HG03469 (cell line): ENCODE data around the gene ONECUT3.

Experiments
- ATAC-seq: cut with Tn5 transposase; IDR thresholded peaks from one replicate; pipeline ENCODE4 v1.9.1; 2021; ENCODE audit warnings: mild to moderate bottlenecking, moderate library complexity, moderate number of reproducible peaks; ENCODE audit not compliant: unreplicated experiment

The ONECUT3 gene

GRCh38 chr19:1813192-1814182, 60.2 kb downstream of the ONECUT3 start:
- ATAC-seq, result no peak

- ATAC-seq, result no peak
These were observed 61.1 kb downstream of the ONECUT3 start for GRCh38 chr19:1814391-1814790.

DNA sequence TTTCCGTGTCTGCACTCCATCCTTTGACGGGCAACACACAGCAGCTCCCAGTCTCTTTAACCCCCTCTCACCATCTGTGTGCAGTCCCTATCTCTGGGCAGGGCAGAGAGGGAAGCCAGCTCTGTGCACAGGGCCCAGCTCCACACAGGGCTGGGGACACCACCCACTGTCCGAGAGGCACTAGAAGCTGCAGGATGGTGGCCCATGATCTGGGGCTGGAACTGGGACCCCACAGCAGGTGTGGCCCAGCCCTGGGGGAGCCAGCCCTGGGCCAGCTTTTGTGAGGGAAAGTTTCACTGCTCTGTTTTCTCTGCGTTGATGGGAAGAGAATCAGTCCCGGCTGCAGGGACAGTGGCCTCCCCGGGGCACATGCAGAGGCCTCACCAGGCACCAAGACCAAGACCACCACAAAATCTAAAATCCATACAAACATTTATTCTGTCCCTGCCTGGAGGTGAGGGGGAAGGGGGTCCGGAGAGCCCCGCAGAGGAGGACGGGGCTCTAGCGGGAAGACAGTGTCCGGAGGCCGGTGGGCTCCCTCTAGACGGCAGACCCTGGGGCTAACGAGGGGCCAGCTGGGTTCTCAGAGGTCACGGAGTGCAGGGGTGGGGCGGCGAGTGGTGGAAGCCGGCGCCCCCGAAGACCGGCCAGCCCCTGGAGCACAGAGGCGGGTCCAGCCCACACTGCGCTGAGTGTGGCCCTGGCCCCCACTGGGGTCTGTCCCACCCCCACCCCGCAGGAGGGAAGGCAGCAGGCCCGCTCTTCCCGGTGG, 61.7 kb downstream of the ONECUT3 start:
- ATAC-seq, result no peak

DNA sequence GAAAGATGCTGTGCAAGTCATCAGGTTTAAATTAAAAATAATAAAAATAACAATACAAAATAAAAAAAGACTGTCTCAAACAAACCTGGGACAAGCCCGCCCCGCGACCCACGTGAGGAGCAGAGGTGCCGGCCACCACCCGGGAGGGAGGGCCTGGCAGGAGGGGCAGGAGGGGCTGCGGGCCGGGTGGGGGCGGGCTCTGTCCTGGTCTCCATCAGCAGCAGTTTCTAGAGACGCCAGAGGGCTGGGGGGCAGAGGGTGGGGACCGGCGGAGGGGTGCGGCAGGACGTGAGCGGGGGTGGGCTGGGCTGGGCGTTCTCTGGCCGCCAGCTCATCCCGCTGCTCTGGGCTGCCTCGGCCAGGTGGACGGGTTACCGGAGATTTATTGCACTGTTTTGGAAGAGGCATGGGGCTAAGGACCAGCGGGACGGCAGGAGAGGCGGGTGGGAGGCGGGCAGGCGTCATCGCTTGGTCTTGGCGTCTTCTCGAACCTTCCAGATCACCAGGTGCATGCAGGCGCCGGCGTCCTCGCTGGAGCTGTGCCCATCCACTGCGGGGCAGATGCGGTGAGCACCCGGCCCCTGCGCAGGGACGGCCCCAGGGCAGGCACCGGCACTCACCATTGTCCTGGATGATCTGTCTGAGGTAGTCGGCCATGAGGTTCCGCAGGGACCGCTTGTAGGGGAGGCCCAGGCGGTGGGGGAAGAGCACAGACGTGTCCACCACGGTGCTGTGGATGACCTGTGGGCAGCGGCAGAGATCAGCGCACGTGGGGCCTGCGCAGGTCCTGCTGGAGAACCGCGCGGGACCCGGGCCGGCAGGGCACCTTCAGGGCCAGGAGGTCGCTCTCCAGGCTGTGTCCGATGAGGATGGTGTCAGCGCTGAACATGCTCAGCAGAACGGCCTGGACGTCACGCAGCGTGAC, 62.6 kb downstream of the ONECUT3 start:
- no peak for ATAC-seq

- ATAC-seq, result no peak
These were observed 63.4 kb downstream of the ONECUT3 start for GRCh38 chr19:1816530-1817298.

GRCh38 chr19:1817553-1818179, 64.4 kb downstream of the ONECUT3 start:
- no peak for ATAC-seq

GRCh38 chr19:1818549-1819195, 65.4 kb downstream of the ONECUT3 start:
- no peak for ATAC-seq

GRCh38 chr19:1819341-1820255, 66.3 kb downstream of the ONECUT3 start:
- no peak for ATAC-seq

- ATAC-seq, result no peak
These were observed 68.9 kb downstream of the ONECUT3 start for GRCh38 chr19:1822210-1822609.

DNA sequence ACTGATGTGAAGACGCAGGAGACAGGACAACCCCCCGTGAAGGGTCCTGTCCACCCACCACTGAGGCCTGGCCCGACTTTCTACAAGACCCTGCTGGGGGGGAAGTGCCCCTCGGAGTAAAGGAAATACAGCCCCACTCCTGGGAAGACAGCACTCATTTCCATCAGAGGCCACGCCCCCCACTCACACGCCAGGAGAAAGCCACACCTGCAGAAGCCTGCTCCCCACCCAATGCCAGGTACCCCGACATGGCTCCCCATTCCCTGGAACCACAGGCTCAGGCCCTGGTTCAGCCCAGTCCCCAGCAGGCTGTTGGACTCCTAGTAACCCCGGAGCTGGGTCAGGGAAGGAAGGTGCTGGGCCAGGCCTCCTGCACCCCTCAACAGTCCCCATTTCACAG, 69.7 kb downstream of the ONECUT3 start:
- ATAC-seq, result no peak

GRCh38 chr19:1823539-1824251, 70.4 kb downstream of the ONECUT3 start:
- ATAC-seq, result no peak

- ATAC-seq, result no peak
These were observed 70.9 kb downstream of the ONECUT3 start for GRCh38 chr19:1824252-1824622.

GRCh38 chr19:1825909-1826556, 72.7 kb downstream of the ONECUT3 start:
- ATAC-seq, result no peak

- no peak for ATAC-seq
These were observed 73.5 kb downstream of the ONECUT3 start for GRCh38 chr19:1826557-1827521.

- no peak for ATAC-seq
These were observed 74.4 kb downstream of the ONECUT3 start for GRCh38 chr19:1827566-1828278.
